GM10266 (cell line): ENCODE measurements around the gene DKK3.

Experiments used
- DNase-seq: peaks from one replicate; pipeline ENCODE4 v3.0.0; 2012; ENCODE audit errors: extremely low spot score
- CTCF ChIP-seq: IDR thresholded peaks from 2 replicates; pipeline ENCODE4 v1.5.1; 2012; ENCODE audit warnings: mild to moderate bottlenecking, low read depth; ENCODE audit not compliant: control insufficient read depth, insufficient read depth; ENCODE audit errors: missing control alignments

Gene DKK3

GRCh38 chr11:11960687-11961086, 47.7 kb downstream of the DKK3 start:
- no peak for TF ChIP-seq CTCF
- DNase-seq: no peak

- no peak for TF ChIP-seq CTCF
- DNase-seq: no peak
Observed at GRCh38 chr11:11959601-11960000, 48.8 kb downstream of the DKK3 start.

- TF ChIP-seq CTCF: no peak
- DNase-seq: no peak
Observed at GRCh38 chr11:11958403-11959231, 49.8 kb downstream of the DKK3 start.

GRCh38 chr11:11956006-11956405, 52.4 kb downstream of the DKK3 start:
- DNase-seq: no peak
- no peak for TF ChIP-seq CTCF

- TF ChIP-seq CTCF: no peak
Observed at GRCh38 chr11:11952036-11952435, 56.4 kb downstream of the DKK3 start.

GRCh38 chr11:11949482-11949881, 58.9 kb downstream of the DKK3 start:
- TF ChIP-seq CTCF: no peak
- no peak for DNase-seq

More at GRCh38 chr11:11952036-11952435, 56.4 kb downstream of the DKK3 start:
- no peak for DNase-seq

- TF ChIP-seq CTCF: no peak
- no peak for DNase-seq
Observed at GRCh38 chr11:11948242-11948947, 60.0 kb downstream of the DKK3 start.
